Measurements from ENCODE around the gene PTGIS. TPM values are rescaled to one million over a fixed set of nuclear protein-coding genes. Genes with fewer than 3 reads are reported as not detected.

PTGIS gene
- total RNA-seq, 1 experiment from 2014 or later = 20.0 TPM

GRCh38 chr20:49501917-49502316, 66.0 kb downstream of the PTGIS start:
- no peak overlapping the region for H3K4me3 Mint-ChIP-seq
- H4K8ac ChIP-seq (replicated peaks; ENCODE audit: insufficient read length, low read depth, low read length) = no peak overlapping the region
- WGBS (ENCODE audit: extremely low coverage, insufficient read length, low lambda C conversion rate) = no CpG with 5 or more reads among the region's 3 CpGs

More at GRCh38 chr20:49501917-49502316, 66.0 kb downstream of the PTGIS start:
- no peak overlapping the region for H2AFZ ChIP-seq (ENCODE audit: low read length)
- no peak overlapping the region for H3K9ac ChIP-seq (ENCODE audit: extremely low read depth, insufficient read length, low read length)
- H2BK120ac ChIP-seq (ENCODE audit: low read depth, low read length, poor library complexity, severe bottlenecking) = no peak overlapping the region
- H3K4ac ChIP-seq (ENCODE audit: low read depth, low read length) = no peak overlapping the region
- TF ChIP-seq CTCF (conservative IDR thresholded peaks at IDR 0.05) = no peak
- no peak overlapping the region for H4K91ac ChIP-seq (ENCODE audit: insufficient read length, low read depth, low read length)
- H3K27ac ChIP-seq (ENCODE audit: insufficient read length, low read depth, low read length) = no peak overlapping the region
- Mint-ChIP-seq H3K27ac (no peak overlapping the region), H3K36me3 (ENCODE audit: insufficient read depth in 1 of 3, low read depth in 3 of 3) (peaks cover 0 to 4% (median 0%) of the 10 kb centered on the region in 3 experiments; a peak in 1 of 7 replicates), H3K27me3 (ENCODE audit: low read depth) (0 out of 2 replicates have a peak, but pooled peaks cover 2% of the 10 kb centered on the region), H3K9me3 (peaks cover 0 to 3% of the 10 kb centered on the region in 2 experiments; a peak in 3 of 5 replicates), H3K4me1 (peaks cover 15 to 20% of the 10 kb centered on the region in 2 experiments)
- no peak overlapping the region for H3K23ac ChIP-seq (ENCODE audit: insufficient read length, low read depth, low read length)
- H3K23me2 ChIP-seq (ENCODE audit: insufficient read length, low read depth, low read length, poor library complexity, severe bottlenecking) = no peaks in the 10 kb centered on the region
- no peak overlapping the region for H2BK12ac ChIP-seq (ENCODE audit: insufficient read length, low read depth, low read length)
- no peaks in the 10 kb centered on the region for H3K79me1 ChIP-seq (ENCODE audit: insufficient read depth, low read depth, low read length, poor library complexity, severe bottlenecking)
- no peaks in the 10 kb centered on the region; the same call in 1 of the 2 replicates for H3K4me1 ChIP-seq (ENCODE audit: insufficient read depth, low read length)
- H4K5ac ChIP-seq (ENCODE audit: insufficient read length, low read depth, low read length) = no peak overlapping the region
- H3K27me3 ChIP-seq (ENCODE audit: insufficient read depth, low read length) = no peaks in the 10 kb centered on the region
- no peak overlapping the region for H3K4me2 ChIP-seq (ENCODE audit: insufficient read depth, insufficient read length, low read length)
- no peak overlapping the region for H2BK15ac ChIP-seq (ENCODE audit: low read depth, low read length)
- no peak overlapping the region for H3T11ph ChIP-seq (ENCODE audit: low read length)
- H3K18ac ChIP-seq (ENCODE audit: insufficient read length, low read depth, low read length) = no peak overlapping the region
- H3K9me3 ChIP-seq (ENCODE audit: control insufficient read depth, low read depth, low read length) = no peaks in the 10 kb centered on the region
- no peak overlapping the region for H2BK20ac ChIP-seq (ENCODE audit: low read depth, low read length, poor library complexity, severe bottlenecking)
- no peak overlapping the region for H3K14ac ChIP-seq (ENCODE audit: insufficient read depth, low read length)
- no peak overlapping the region for H3K56ac ChIP-seq (ENCODE audit: insufficient read length, low read depth, low read length)
- no peak overlapping the region for H2BK5ac ChIP-seq (ENCODE audit: insufficient read length, low read length)
- no peak for DNase-seq
- H4K20me1 ChIP-seq (ENCODE audit: control insufficient read depth, insufficient read depth, insufficient read length) = no peaks in the 10 kb centered on the region
- H2AK5ac ChIP-seq (ENCODE audit: insufficient read length, low read length) = no peak overlapping the region
- H3K79me2 ChIP-seq (ENCODE audit: insufficient read depth, low read length) = no peaks in the 10 kb centered on the region

All from H9 (cell line).